GM18861 (cell line): ENCODE data around the gene AP3D1.
"Not testable (repeated sequence)": the region's sequence is repeated elsewhere in the genome, so short reads cannot be mapped to it uniquely, and the experiment has no call there.

Experiments used
- ATAC-seq: cut with Tn5 transposase; IDR thresholded peaks from one replicate; pipeline ENCODE4 v1.9.1; 2021; ENCODE audit not compliant: unreplicated experiment

AP3D1 gene

DNA sequence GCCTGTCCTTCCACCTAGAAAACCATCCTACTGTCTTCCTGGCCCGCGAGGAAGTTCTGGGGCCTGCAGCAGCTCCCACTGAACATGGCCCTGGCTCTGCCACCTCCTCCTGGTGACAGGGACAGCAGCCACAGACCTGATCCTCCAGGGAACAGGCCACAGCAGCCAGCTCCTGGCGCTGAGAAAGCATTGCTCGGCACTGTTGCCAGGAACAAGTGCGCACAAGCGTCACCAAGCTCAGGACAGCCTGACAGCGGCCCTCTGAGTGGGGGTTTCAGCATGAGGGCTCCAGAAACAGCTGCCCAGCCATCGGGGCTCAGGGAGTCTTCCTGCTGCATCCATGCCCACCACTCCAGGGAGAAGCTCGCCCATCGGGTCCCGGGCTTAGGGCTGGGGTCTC lies 21.9 kb downstream of the AP3D1 start:
- no peak for ATAC-seq

DNA sequence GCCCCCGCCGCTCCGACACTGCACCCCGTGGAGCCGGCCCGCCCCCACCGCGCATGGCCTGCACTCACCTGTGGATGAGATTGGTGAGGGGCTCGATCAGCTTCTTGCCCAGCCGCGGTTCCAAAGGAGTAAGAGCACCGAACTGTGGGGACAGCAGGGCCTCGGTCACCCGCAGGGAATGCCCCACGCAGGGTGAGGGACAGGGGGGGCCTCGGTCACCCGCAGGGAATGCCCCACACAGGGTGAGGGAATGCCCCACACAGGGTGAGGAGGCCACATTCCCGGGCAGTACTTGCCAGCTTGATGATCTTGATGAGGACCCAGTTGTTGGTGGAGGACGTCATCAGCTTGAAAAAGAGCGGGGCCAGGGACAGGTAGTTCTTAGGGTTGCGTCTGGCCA lies 22.3 kb downstream of the AP3D1 start:
- no peak for ATAC-seq

- not testable (repeated sequence) for ATAC-seq
These were observed 23.1 kb downstream of the AP3D1 start for GRCh38 chr19:2128252-2128651.

DNA sequence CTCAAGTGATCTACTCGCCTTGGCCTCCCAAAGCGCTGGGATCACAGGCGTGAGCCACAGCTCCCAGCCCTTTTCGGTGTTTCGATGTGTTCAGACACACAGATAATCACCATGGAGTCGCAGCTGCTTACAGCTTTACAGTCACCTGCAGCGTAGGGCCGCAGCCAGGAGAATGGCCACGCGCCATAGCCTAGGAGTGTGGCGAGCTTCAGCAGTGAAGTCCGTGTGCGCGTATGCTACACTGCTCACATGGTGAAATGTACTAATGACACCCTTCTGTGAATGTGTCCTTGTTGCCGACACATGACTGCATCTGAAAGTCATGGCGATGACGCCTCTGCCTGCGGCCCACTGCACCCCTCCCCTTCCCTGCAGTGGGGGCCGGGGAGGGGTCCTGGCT lies 23.6 kb downstream of the AP3D1 start:
- ATAC-seq, result no peak

- no peak for ATAC-seq
These were observed 24.4 kb downstream of the AP3D1 start for GRCh38 chr19:2126879-2127518.

GRCh38 chr19:2123682-2124387 lies 27.5 kb downstream of the AP3D1 start:
- ATAC-seq, result no peak

GRCh38 chr19:2122982-2123381 lies 28.4 kb downstream of the AP3D1 start:
- ATAC-seq, result no peak

- ATAC-seq, result no peak
These were observed 29.1 kb downstream of the AP3D1 start for GRCh38 chr19:2122251-2122650.

DNA sequence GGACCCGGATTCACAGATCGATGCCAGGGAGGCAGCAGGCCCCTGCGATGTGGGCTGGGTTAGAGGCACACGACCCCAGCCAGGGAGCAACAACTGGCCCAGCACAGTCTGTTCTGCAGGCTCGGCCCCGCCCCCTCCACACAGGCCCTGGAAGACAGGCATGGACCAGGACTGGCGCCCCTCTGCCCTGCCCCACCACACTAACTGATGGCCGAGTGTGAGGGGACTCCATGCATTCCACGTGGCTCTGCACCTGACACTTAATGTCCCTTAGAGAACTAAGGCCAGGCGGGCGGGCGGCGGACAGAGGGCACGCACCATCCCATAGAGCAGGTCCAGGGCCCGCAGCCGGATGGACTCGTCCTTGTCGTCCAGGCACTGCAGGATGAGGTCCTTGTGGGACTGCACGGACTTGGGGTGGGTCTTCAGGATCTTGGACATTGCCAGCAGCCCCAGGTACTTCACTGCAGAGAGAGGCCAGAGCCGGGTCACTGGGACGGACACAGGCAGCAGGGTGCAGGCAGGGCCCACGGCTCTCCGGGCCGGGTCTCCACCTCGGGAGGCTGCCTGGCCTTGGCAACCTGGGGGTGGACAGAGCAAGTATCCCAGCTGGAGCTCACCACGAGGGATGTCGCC lies 29.8 kb downstream of the AP3D1 start:
- no peak for ATAC-seq

GRCh38 chr19:2120821-2121220 lies 30.5 kb downstream of the AP3D1 start:
- ATAC-seq, result no peak

GRCh38 chr19:2119921-2120785 lies 31.2 kb downstream of the AP3D1 start:
- ATAC-seq, result no peak

DNA sequence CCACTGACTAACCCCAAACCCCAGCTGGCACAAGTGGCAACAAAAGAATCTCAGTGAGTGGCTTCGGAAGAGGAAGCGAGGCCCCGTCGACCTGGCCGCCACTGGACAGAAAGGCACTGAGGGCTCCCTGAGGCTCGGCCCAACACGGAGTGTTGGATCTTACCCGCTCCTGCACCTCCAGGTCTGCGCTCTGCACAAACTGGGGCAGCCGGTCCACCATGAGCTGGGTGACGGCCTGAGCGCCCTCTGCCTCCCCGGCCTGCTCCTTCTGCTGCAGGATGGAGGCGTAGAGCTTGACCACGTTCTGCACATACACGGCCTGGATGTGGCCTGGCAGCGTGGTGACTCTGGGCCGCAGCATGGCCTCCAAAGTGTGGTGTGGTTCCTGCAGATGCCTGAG lies 32.9 kb downstream of the AP3D1 start:
- no peak for ATAC-seq

DNA sequence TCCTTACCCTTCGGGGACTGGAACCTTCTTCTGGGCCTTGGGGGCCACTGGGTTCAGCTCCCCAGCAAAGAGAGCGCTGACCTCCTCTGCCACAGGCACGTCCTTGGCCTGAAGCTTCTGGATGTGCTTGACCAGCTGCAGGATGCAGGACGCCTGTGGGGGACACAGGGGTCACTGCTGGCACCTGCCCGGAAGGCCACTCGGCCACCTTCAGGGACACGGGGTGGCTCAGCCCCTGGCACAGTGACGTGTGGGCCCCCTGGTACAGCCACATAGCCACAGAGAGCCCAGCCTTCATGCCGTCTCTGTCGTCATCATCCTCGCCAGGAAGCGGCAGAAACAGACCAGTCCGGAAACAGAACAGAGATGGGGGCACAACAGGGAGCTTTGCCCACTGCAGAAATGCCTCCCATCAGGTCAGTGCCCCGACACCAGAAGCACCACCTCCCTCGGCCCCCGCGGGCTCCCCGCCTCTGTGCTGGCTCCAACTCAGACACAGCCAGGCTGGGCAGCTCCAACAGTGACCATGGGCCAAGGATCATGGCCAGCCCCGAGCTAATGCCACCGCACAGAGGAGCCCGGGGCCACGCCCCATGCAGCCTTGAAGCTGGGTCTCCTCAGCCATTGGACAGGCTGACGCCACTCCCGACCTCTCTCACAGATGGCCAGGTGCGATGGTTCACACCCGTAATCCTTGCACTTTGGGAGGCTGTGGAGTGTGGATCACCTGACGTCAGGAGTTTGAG lies 34.0 kb downstream of the AP3D1 start:
- ATAC-seq, result no peak

- ATAC-seq, result no peak
These were observed 34.9 kb downstream of the AP3D1 start for GRCh38 chr19:2116507-2116906.

GRCh38 chr19:2115911-2116426 lies 35.4 kb downstream of the AP3D1 start:
- ATAC-seq, result no peak

GRCh38 chr19:2115324-2115723 lies 36.0 kb downstream of the AP3D1 start:
- ATAC-seq, result no peak

- no peak for ATAC-seq
These were observed 36.5 kb downstream of the AP3D1 start for GRCh38 chr19:2114821-2115220.

GRCh38 chr19:2114218-2114617 lies 37.1 kb downstream of the AP3D1 start:
- no peak for ATAC-seq

DNA sequence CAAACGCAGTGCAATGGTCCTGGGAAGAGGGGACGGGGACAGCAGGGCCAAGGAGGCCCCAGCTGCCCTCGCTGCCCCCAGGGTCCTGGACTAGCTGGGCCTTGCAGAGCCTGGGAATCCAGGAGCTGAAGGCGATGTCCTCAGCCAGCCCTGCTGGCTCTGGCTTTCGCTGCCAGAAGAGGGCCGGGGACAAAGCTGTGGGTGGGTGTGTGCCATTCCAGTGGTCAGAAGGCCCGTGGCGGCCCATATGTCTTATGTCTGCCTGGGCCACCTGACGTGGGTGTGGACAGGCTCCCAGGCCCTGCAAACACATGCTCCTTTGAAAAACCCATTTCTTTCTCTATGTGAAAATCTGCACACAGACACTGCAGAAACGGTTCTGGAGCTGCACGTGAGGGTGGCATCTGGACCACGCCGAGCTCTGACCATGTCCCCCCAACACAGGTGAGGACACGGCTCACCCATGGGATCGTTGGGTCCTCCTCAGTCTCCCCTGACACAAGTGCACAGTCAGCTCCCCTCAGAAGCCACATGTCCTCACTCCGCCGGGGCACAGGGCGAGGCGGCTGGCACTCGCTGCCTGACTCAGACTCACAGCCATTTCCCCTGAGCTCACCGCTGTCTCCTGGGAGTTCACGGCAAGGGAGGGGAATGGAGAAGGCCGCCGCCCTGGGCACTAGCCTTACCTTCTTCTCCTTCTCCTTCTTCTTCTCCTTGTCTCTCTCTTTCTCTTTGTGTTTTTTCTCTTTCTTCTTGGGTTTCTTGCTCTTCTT lies 37.7 kb downstream of the AP3D1 start:
- no peak for ATAC-seq
